OCI-LY3 (cell line): ENCODE results near the gene PTPRD.

ENCODE experiments used
- CTCF ChIP-seq: fragments of 200-600, 300-600 bp; sonication (generic); IDR thresholded peaks from 2 replicates; pipeline ENCODE4 v1.5.1; 2014; ENCODE audit warnings: antibody characterized with exemption, low read length, low read depth
- EZH2phosphoT487 ChIP-seq: fragments of 200-600 bp; shearing (Covaris generic); IDR thresholded peaks from 2 replicates; pipeline ENCODE4 v1.6.1; 2018; ENCODE audit warnings: antibody characterized with exemption, mixed run types, low read depth

GRCh38 chr9:8304720-8305119 lies 2308.1 kb downstream of the PTPRD start:
- TF ChIP-seq CTCF (no peak), EZH2phosphoT487 (no peak)
